NCI-H526 (cell line): Measurements from ENCODE around the gene PLSCR4.

ENCODE experiments used
- DNase-seq, 2 experiments: peaks; one replicate each; lab custom pipeline; 2025; lab: John Stamatoyannopoulos, UW

PLSCR4 gene

GRCh38 chr3:146160964-146161662 lies 89.8 kb downstream of the PLSCR4 start, which contains the start of gene PLOD2:
Gene PLOD2, minus strand, starts transcription at chr3:146161184. Its CDS starts 195 bp downstream, at chr3:146160989.
- DNase-seq = peak; percentile 73 to 90

DNA sequence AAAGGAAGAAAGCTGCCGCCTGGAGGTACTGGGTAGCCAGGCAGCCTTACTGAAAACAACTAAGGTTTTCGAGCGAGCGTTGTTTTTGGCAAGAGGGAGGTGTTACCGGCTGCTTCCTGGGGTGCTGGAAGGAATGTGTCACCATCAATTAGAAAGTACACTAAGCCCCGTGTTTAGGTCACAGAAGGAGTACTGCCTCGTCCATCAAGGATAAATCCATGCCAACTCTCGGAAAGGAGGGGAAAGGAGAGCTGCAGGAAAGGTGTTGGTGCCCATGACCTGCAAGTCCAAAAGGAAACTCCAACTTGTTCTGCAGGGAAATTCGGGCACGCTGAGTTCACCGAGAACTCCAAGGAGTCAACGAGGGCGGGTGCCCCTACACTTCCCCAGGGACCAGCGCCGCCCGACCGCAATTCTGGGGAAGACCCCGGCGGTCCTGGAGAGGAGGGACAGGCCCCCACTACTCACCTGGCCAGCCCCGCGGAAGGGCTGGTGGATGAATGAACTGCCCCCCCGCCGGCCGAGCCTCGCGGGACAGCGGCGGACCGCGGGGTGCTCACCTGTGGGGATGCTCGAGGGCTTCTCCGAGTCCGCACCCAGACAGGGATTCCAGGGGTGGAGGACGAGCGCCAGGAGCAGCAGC lies 90.5 kb downstream of the PLSCR4 start:
- DNase-seq = peak; percentile 80 to 88

DNA sequence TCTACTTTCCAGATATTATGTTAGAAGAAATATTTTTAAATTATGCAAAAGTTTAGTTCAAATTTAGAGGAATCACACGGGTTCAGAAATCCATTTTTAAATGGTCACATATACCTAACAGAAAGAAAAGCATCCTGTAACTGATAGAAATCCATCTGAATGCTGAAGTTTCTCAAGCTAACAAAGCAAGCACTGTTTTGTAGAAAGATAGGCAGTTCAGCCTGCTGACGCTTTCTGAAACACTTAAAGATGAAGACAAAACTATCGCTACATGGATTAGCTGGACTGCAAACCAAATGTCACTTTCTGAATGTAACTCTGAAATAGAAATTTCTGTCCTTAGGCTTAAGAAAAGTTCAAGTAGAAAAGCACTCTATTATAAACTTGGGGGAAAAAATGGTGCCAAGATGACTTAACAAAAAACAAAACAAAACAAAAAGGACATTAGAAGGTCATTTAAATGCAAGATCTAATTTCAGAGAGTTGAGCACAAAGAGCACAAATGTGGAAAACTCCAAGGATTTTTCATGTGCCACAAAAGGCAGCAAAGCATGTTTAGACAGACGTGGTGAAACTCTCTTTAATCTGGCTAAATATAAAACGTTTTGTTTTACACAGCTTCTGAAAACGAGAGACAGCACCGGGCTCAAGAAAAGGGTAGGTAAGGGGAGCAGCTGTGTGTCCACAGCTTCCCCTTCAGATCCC lies 91.1 kb downstream of the PLSCR4 start:
- peak; percentile 37 to 40 for DNase-seq

DNA sequence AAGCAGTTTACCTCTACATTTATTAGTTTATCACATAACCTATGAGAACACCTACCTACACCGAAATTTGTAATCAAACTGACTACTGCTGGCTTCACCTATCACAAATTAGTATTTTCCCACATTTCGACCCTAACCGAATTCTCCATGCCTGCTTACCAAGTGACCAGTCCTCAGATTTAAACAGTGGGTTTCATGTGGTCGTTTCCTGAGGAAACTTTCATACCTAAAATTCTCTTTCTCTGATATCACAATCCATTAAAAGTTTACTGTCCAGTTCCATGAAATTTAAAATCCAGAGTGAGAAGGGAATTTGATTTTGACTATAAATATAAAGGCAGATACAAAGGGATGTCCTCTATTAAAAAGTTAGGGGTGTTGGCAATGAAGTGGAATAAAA lies 91.9 kb downstream of the PLSCR4 start:
- no peak for DNase-seq

GRCh38 chr3:146157325-146158060 lies 93.4 kb downstream of the PLSCR4 start:
- no peak for DNase-seq

DNA sequence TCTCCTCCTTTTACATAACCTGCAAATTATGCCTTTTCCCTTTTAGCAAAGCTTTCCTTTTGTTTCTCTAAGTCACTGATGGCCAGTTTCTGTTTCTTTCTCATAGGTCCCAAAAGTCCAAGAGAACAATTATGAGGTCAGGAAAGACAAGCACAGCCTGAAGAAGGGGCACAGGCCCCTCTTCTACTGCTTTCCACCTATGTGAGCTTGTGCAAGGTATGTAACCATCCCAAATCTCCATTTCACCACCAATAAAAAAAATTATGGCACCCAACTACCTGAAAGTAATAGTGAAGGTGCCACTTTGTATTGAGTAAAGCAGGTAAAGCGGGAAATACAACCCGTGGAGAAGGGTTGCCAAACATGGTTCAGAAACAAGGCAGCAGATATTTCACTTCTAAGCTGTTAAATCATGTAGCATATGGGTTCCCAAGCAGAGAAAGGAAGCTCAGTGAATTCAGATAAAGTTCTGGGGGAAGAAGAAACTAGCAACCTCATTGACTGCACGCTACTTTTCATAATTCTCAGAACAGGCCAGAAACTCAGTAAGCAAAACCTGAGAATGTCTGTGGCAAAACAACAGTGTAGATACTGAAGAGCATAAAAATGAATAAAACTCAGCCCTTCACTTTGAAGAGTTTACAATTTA lies 94.1 kb downstream of the PLSCR4 start:
- DNase-seq = no peak

GRCh38 chr3:146156095-146156494 lies 94.8 kb downstream of the PLSCR4 start:
- no peak for DNase-seq

DNA sequence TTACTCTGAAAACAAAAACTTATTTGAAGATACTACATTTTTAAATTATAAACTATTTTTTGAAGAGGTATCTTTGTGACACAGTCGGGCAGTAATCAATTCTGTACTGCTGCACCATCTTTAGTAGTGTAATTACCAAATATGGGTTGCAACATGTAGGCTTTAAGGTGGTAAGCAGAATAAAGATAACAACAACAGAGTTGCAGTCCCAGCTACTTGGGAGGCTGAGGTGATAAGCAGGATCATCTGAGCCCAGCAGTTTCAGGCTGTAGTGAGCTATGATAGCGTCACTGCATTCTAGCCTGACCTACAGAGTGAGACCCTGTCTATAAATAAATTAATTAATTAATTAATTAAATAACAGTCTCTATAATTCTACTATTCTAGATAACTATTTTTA lies 95.9 kb downstream of the PLSCR4 start:
- no peak for DNase-seq

DNA sequence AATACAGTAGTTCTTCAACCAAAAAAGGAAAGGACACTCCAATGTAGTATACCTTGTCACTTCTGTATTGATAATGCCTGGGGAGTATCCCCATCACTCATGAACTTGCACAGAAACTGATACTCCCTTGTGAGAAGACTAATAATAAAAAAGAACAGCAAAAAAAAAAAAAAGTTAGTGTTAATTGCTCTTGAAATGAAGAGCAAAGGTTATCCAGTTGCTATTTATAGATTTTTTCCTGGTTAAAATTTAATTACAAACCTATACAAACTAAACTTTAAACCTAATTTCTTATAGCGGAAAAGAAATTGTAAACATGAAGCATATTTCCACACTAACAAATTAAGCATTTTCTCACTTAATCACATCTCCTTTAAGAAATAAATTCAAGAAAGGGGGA lies 96.6 kb downstream of the PLSCR4 start:
- DNase-seq = no peak

DNA sequence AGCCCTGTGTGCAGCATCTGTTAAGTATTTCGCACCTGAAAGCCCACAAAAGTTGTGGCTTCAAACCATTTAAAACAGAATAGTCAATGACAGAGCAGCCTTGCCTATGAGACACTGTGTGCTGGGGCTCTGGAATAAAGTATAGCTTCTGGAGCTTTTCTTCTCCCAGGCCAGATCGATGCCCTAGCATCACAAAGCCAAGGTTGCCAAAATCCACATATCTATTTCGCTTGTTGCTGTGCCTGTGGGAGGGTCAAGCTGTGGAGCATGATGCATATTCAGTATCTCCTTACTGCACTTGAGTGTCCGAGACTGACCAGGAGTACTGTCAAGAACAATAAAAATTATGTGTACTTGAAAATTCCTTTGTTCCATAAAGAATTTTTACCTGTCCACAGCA lies 97.5 kb downstream of the PLSCR4 start:
- DNase-seq = no peak

GRCh38 chr3:146152834-146153233 lies 98.1 kb downstream of the PLSCR4 start:
- DNase-seq = no peak

DNA sequence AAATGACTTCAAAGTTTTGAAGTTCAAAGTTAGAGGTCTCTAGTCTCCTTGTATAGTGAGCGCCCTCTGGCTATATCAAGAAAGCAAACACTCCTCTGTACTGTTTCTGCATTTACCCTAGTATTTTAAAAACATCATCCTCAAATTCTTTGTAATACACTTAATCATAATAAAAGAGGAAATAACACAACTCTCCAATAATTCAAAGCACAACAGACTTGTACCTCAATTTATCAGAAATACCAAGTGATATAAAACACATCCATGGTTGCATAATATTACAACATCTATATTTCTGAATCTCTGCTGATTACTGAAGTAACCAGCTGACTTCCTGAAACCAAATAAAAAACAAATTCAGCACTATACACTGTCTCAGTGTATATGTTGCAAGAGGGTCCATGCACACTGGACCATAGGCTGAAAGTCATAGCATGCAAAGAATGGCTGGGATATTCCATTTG lies 102.4 kb downstream of the PLSCR4 start:
- DNase-seq = no peak

GRCh38 chr3:146145642-146146041 lies 105.3 kb downstream of the PLSCR4 start:
- DNase-seq = no peak

GRCh38 chr3:146142757-146143156 lies 108.1 kb downstream of the PLSCR4 start:
- no peak for DNase-seq
